SK-N-SH treated with all-trans-retinoic acid at 6 μM for 48 hours (cell line): Measurements from ENCODE around the gene CHRNA7.

Experiments used
- RARB ChIP-seq: fragments of 250-450 bp; sonication (Bioruptor Pico); IDR thresholded peaks from 2 replicates; pipeline ENCODE4 v1.8.0; 2021; ENCODE audit warnings: mild to moderate bottlenecking, moderate library complexity
- SNAI2 ChIP-seq: fragments of 250-450 bp; sonication (Bioruptor Pico); IDR thresholded peaks from 2 replicates; pipeline ENCODE4 v1.5.0; 2020; ENCODE audit warnings: mild to moderate bottlenecking, moderate library complexity
- ZC3H10 ChIP-seq: fragments of 250-450 bp; sonication (Bioruptor Pico); IDR thresholded peaks from 2 replicates; pipeline ENCODE4 v1.5.1; 2021; ENCODE audit warnings: mild to moderate bottlenecking, moderate library complexity
- ZFP3 ChIP-seq: fragments of 250-450 bp; sonication (Bioruptor Pico); IDR thresholded peaks from 2 replicates; pipeline ENCODE4 v1.5.0; 2020; ENCODE audit warnings: mild to moderate bottlenecking, moderate library complexity
- ZFP30 ChIP-seq: fragments of 450-650 bp; formaldehyde crosslinking; IDR thresholded peaks from 2 replicates; pipeline ENCODE4 v1.5.0; 2022; ENCODE audit warnings: mild to moderate bottlenecking, moderate library complexity

DNA sequence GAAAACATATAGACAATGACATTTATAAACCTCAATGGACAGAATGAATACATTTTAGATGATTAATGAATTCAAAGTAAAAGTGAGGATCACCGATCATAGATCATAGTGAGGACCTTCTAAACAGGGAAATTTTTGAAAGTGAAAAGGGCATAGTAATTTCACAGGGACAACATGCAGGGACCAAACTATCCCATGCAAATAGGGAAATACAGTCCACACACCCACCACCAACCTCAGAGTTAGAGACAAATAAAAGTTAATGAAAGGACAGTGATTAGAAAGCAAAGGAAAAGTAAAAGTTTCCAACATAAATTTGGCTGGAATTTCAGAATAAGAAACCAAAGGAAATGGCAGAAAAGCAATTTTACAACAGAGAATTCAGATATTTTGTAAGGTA lies 15.4 kb upstream of the CHRNA7 start:
- no peak for TF ChIP-seq ZC3H10
- no peak for TF ChIP-seq RARB (CRISPR knock-in tag)
- no peak for TF ChIP-seq ZFP30 (CRISPR knock-in tag)
- TF ChIP-seq SNAI2 (CRISPR knock-in tag), result no peak
- no peak for TF ChIP-seq ZFP3
